GM19043 (cell line): ENCODE results near the gene CYP11A1.

ENCODE experiments used
- ATAC-seq: cut with Tn5 transposase; IDR thresholded peaks from one replicate; pipeline ENCODE4 v1.9.1; 2021; ENCODE audit warnings: low read depth; ENCODE audit not compliant: unreplicated experiment

The CYP11A1 gene

GRCh38 chr15:74306781-74307217 is 60.6 kb downstream of the CYP11A1 start:
- no peak for ATAC-seq

GRCh38 chr15:74305687-74306086 is 61.8 kb downstream of the CYP11A1 start:
- ATAC-seq: no peak

- no peak for ATAC-seq
These were observed 63.0 kb downstream of the CYP11A1 start for GRCh38 chr15:74304431-74304830.

- ATAC-seq: no peak
These were observed 63.6 kb downstream of the CYP11A1 start for GRCh38 chr15:74303741-74304309.

- no peak for ATAC-seq
These were observed 64.6 kb downstream of the CYP11A1 start for GRCh38 chr15:74302821-74303359.

- no peak for ATAC-seq
These were observed 65.7 kb downstream of the CYP11A1 start for GRCh38 chr15:74301583-74302361.

- no peak for ATAC-seq
These were observed 67.2 kb downstream of the CYP11A1 start for GRCh38 chr15:74300057-74300795.

- ATAC-seq: no peak
These were observed 69.6 kb downstream of the CYP11A1 start for GRCh38 chr15:74297887-74298286.

- ATAC-seq: no peak
These were observed 71.6 kb downstream of the CYP11A1 start for GRCh38 chr15:74295800-74296199.

- no peak for ATAC-seq
These were observed 73.4 kb downstream of the CYP11A1 start for GRCh38 chr15:74294010-74294409.

- ATAC-seq: no peak
These were observed 74.2 kb downstream of the CYP11A1 start for GRCh38 chr15:74293021-74293810.

GRCh38 chr15:74291101-74292071 is 76.1 kb downstream of the CYP11A1 start:
- ATAC-seq: no peak

GRCh38 chr15:74290645-74291044 is 76.8 kb downstream of the CYP11A1 start:
- no peak for ATAC-seq

- no peak for ATAC-seq
These were observed 77.8 kb downstream of the CYP11A1 start for GRCh38 chr15:74289671-74290070.
